ENCODE data around the gene FOSL2. TPM values are rescaled to one million over a fixed set of nuclear protein-coding genes. Genes with fewer than 3 reads are reported as not detected.

FOSL2 gene
- total RNA-seq, 1 experiment from 2014 or later, result 34.2 TPM

DNA sequence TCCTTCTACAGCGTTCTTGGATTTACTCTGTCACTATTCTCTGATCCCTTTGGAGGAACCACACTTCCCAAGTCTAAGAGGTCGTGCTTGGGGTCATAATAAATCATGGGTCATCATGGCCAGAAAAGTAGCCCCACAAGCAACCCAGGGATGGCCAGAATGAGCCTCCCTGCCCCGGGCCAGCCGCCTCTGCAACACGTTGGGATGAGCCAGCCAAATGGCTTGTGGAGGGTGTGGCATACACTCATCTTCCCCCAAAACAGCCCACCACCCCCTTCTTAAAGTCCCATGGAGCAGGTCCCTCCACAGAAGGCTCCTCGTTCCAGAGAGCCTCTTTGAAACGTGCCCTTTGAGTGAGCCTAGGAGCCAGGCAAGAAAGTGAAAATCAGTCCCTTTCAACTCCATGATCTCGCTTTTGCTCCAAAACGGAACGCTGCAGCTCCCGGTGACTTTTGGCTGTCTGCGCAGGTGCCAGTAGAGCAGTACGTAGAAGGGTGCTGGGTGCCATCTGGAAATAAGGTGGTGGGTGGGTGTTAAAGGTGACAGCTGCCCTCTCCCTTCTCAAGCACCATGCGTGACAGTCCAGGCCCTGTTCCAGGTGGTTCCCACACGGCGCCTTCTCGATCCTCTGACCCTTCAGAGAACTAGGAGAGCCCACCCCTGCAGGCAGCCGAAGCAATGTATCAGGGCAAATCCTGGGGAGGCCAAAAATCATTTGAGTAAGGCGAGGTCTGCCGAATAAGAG is 48.5 kb upstream of the FOSL2 start:
- POLR2A ChIA-PET (ENCODE audit: unreplicated experiment), result no interaction called here
- intact Hi-C loops (cut with micrococcal nuclease), result loop anchor here (5.0 kb wide), 1 partner anchor 48 kb away; the partner anchor contains the start of gene FOSL2
- CTCF ChIA-PET, result no interaction called here

GRCh38 chr2:28344756-28345373 is 47.8 kb upstream of the FOSL2 start:
- H3K79me2 ChIP-seq (ENCODE audit: low read length), result no peaks in the 10 kb centered on the region
- no peaks in the 10 kb centered on the region for H3K9me2 ChIP-seq (replicated peaks; ENCODE audit: low read length)
- no peak for TF ChIP-seq EZH2phosphoT487 (IDR thresholded peaks at IDR 0.05; ENCODE audit: borderline replicate concordance, low read length)
- TF ChIP-seq EZH2 (IDR thresholded peaks at IDR 0.05; ENCODE audit: low read length, unreplicated experiment), result no peak
- TF ChIP-seq CTCF (conservative IDR thresholded peaks at IDR 0.05; ENCODE audit: low read depth, low read length), result no peak
- no peak overlapping the region for H3K4me2 ChIP-seq (ENCODE audit: low read length)
- H3K9me3 ChIP-seq (ENCODE audit: low read length), result no peaks in the 10 kb centered on the region
- ChIA-PET CTCF (no interaction called here), POLR2A (ENCODE audit: unreplicated experiment) (no interaction called here)
- H3F3A ChIP-seq (ENCODE audit: low read length, unreplicated experiment), result no peaks in the 10 kb centered on the region
- no peak overlapping the region for H2AFZ ChIP-seq (ENCODE audit: low read length)
- ATAC-seq, result no peak
- no peaks in the 10 kb centered on the region for H3K36me3 ChIP-seq (ENCODE audit: low read depth, low read length)
- no peaks in the 10 kb centered on the region for H3K27me3 ChIP-seq (ENCODE audit: low read length)
- DNase-seq, result no peak
- H4K20me1 ChIP-seq (ENCODE audit: low read length), result no peaks in the 10 kb centered on the region
- no peak overlapping the region for H3K9ac ChIP-seq (ENCODE audit: low read length)
- no peak overlapping the region for H3K4me3 ChIP-seq (ENCODE audit: low read length)
- H3K27ac ChIP-seq (ENCODE audit: low read length), result no peak overlapping the region
- intact Hi-C loops (cut with micrococcal nuclease), result loop anchor here (5.0 kb wide), 1 partner anchor 47 kb away; the partner anchor contains the start of gene FOSL2
- no TSS peak for BruUV-seq (replicated peaks)
- peaks cover 11% of the 10 kb centered on the region for H3K4me1 ChIP-seq (ENCODE audit: insufficient read depth, low read length)

More for the DNA sequence above, 48.5 kb upstream of the FOSL2 start:
- no TSS peak for BruUV-seq (replicated peaks)
- no peaks in the 10 kb centered on the region for H4K20me1 ChIP-seq (ENCODE audit: low read length)
- TF ChIP-seq EZH2phosphoT487 (IDR thresholded peaks at IDR 0.05; ENCODE audit: borderline replicate concordance, low read length) (no peak), EZH2 (IDR thresholded peaks at IDR 0.05; ENCODE audit: low read length, unreplicated experiment) (no peak), CTCF (conservative IDR thresholded peaks at IDR 0.05; ENCODE audit: low read depth, low read length) (no peak)
- H3K36me3 ChIP-seq (ENCODE audit: low read depth, low read length), result no peaks in the 10 kb centered on the region
- H3K4me2 ChIP-seq (ENCODE audit: low read length), result no peak overlapping the region
- H3K27me3 ChIP-seq (ENCODE audit: low read length), result no peaks in the 10 kb centered on the region
- no peak overlapping the region for H3K4me3 ChIP-seq (ENCODE audit: low read length)
- no peak for DNase-seq
- H3K27ac ChIP-seq (ENCODE audit: low read length), result no peak overlapping the region
- H3F3A ChIP-seq (ENCODE audit: low read length, unreplicated experiment), result no peaks in the 10 kb centered on the region
- H3K79me2 ChIP-seq (ENCODE audit: low read length), result no peaks in the 10 kb centered on the region
- H3K9me3 ChIP-seq (ENCODE audit: low read length), result no peaks in the 10 kb centered on the region
- H3K4me1 ChIP-seq (ENCODE audit: insufficient read depth, low read length), result peaks cover 11% of the 10 kb centered on the region
- no peaks in the 10 kb centered on the region for H3K9me2 ChIP-seq (replicated peaks; ENCODE audit: low read length)
- H2AFZ ChIP-seq (ENCODE audit: low read length), result no peak overlapping the region
- no peak overlapping the region for H3K9ac ChIP-seq (ENCODE audit: low read length)
- ATAC-seq, result no peak

- no peaks in the 10 kb centered on the region for H3K9me3 ChIP-seq (ENCODE audit: low read length)
- intact Hi-C loops (cut with micrococcal nuclease), result no loop called here
- TF ChIP-seq CTCF (conservative IDR thresholded peaks at IDR 0.05; ENCODE audit: low read depth, low read length), result no peak
- no peak for TF ChIP-seq EZH2 (IDR thresholded peaks at IDR 0.05; ENCODE audit: low read length, unreplicated experiment)
- no peak for TF ChIP-seq EZH2phosphoT487 (IDR thresholded peaks at IDR 0.05; ENCODE audit: borderline replicate concordance, low read length)
- no TSS peak for BruUV-seq (replicated peaks)
- no peaks in the 10 kb centered on the region for H3K9me2 ChIP-seq (replicated peaks; ENCODE audit: low read length)
- no peak overlapping the region for H3K4me2 ChIP-seq (ENCODE audit: low read length)
- no peaks in the 10 kb centered on the region for H3K36me3 ChIP-seq (ENCODE audit: low read depth, low read length)
- no peaks in the 10 kb centered on the region for H3F3A ChIP-seq (ENCODE audit: low read length, unreplicated experiment)
- ChIA-PET POLR2A (ENCODE audit: unreplicated experiment) (no interaction called here), CTCF (no interaction called here)
- no peaks in the 10 kb centered on the region for H3K79me2 ChIP-seq (ENCODE audit: low read length)
- peaks cover 11% of the 10 kb centered on the region for H3K4me1 ChIP-seq (ENCODE audit: insufficient read depth, low read length)
- H2AFZ ChIP-seq (ENCODE audit: low read length), result no peak overlapping the region
- ATAC-seq (no peak), DNase-seq (no peak)
- H3K4me3 ChIP-seq (ENCODE audit: low read length), result no peak overlapping the region
- no peak overlapping the region for H3K27ac ChIP-seq (ENCODE audit: low read length)
- H3K9ac ChIP-seq (ENCODE audit: low read length), result no peak overlapping the region
- H4K20me1 ChIP-seq (ENCODE audit: low read length), result no peaks in the 10 kb centered on the region
- H3K27me3 ChIP-seq (ENCODE audit: low read length), result no peaks in the 10 kb centered on the region
These were observed 47.0 kb upstream of the FOSL2 start for GRCh38 chr2:28345619-28346018.

Data from PC-3 (cell line).